HCT116 (cell line): Measurements from ENCODE around the gene NEUROD2. TPM values are rescaled to one million over a fixed set of nuclear protein-coding genes. Genes with fewer than 3 reads are reported as not detected.
A peak's percentile ranks its signal among the peaks of the same experiment; 100 is the strongest.

Source experiments
- ATAC-seq: fragments of 200-7000 bp; cut with Tn5 transposase; 2 replicates; pipeline ENCODE4 v1.9.1; 2020; ENCODE audit warnings: mild to moderate bottlenecking, moderate library complexity
- BruUV-seq: library from RNA; stranded (reverse); fragments of 400-500 nt; replicated peaks from 2 replicates; lab custom pipeline; 2021; lab: Mats Ljungman, UMichigan
- CTCF ChIA-PET: fragments of 300-600 bp; sonication (Branson Sonifier 250); formaldehyde crosslinking; loops from one replicate; lab custom pipeline; 2021; ENCODE audit warnings: antibody characterized with exemption; lab: Charles Lee
- POLR2A ChIA-PET: fragments of 300-600, 350-600 bp; sonication (Branson Sonifier 250); formaldehyde crosslinking; loops from one replicate; lab custom pipeline; 2021; ENCODE audit warnings: antibody characterized with exemption; lab: Charles Lee
- RAD21 ChIA-PET, 2 experiments: fragments of 300-600 bp; sonication (Branson Sonifier 250); formaldehyde crosslinking; loops; one replicate each; lab custom pipeline; 2023; ENCODE audit warnings: low total read pairs in 2 of 2; ENCODE audit not compliant: uncharacterized antibody in 2 of 2, unreplicated experiment in 2 of 2, low non-redundant PET in 1 of 2; lab: Charles Lee
- DNase-seq: peaks from one replicate; pipeline ENCODE4 v3.0.0-alpha.2; 2010; ENCODE audit warnings: low read depth, low spot score
- H2AFZ ChIP-seq: fragments of 200-600 bp; shearing (Covaris generic), sonication (generic); 2 replicates; pipeline ENCODE4 v1.6.1; 2017; ENCODE audit warnings: low read depth, mixed run types, mixed read lengths, antibody characterized with exemption, low read length; ENCODE audit not compliant: poor library complexity, severe bottlenecking
- H3K27ac ChIP-seq: 2 replicates; pipeline ENCODE4 v1.5.1; 2012; ENCODE audit warnings: low read depth, low read length
- H3K27me3 ChIP-seq: fragments of 200-600 bp; sonication (generic); 2 replicates; pipeline ENCODE4 v1.6.1; 2016; ENCODE audit warnings: mixed run types, low read length, mixed read lengths; ENCODE audit not compliant: insufficient read depth
- H3K36me3 ChIP-seq, 2 experiments: fragments of 200-500 bp in 1 of 2; fragments of 200-600 bp in 1 of 2; sonication (Bioruptor generic) in 1 of 2; sonication (generic) in 1 of 2; 2 replicates each; pipeline versions ENCODE4 v1.5.1 to v1.6.1; 2014 to 2016; ENCODE audit warnings: low read length in 2 of 2, inconsistent platforms in 1 of 2, mixed read lengths in 1 of 2, mixed run types in 1 of 2; ENCODE audit not compliant: insufficient read depth in 2 of 2, control insufficient read depth in 1 of 2
- H3K4me1 ChIP-seq, 2 experiments: fragments of 200-600 bp in 1 of 2; sonication (generic) in 1 of 2; 2 replicates each; pipeline versions ENCODE4 v1.5.1 to v1.6.1; 2012 to 2017; ENCODE audit warnings: low read length in 2 of 2, inconsistent platforms in 1 of 2, mild to moderate bottlenecking in 1 of 2, mixed read lengths in 1 of 2, mixed run types in 1 of 2, moderate library complexity in 1 of 2; ENCODE audit not compliant: insufficient read depth in 2 of 2, control insufficient read depth in 1 of 2
- H3K4me2 ChIP-seq: fragments of 200-600 bp; sonication (generic); 2 replicates; pipeline ENCODE4 v1.6.1; 2017; ENCODE audit warnings: mixed run types, low read length, mixed read lengths
- H3K4me3 ChIP-seq, 2 experiments: fragments of 200-600 bp in 1 of 2; sonication (generic) in 1 of 2; replicated peaks in 1 of 2; 2 replicates each; pipeline ENCODE4 v1.5.1; 2011 to 2016; ENCODE audit warnings: low read length in 2 of 2, control low read depth in 1 of 2, low read depth in 1 of 2, mild to moderate bottlenecking in 1 of 2, mixed read lengths in 1 of 2, mixed run types in 1 of 2
- H3K79me2 ChIP-seq: fragments of 200-600 bp; sonication (generic); 2 replicates; pipeline ENCODE4 v1.6.1; 2017; ENCODE audit warnings: mild to moderate bottlenecking, mixed run types, low read length, moderate library complexity, mixed read lengths; ENCODE audit not compliant: insufficient read depth
- H3K9ac ChIP-seq: fragments of 200-600 bp; sonication (generic); 2 replicates; pipeline ENCODE4 v1.6.1; 2016; ENCODE audit warnings: low read length, mixed read lengths
- H3K9me2 ChIP-seq: fragments of 200-600 bp; sonication (generic), shearing (Covaris generic); 2 replicates; pipeline ENCODE4 v1.6.1; 2017; ENCODE audit warnings: mixed run types, mild to moderate bottlenecking, moderate library complexity; ENCODE audit not compliant: insufficient read depth
- H3K9me3 ChIP-seq, 2 experiments: fragments of 200-500 bp in 1 of 2; fragments of 200-600 bp in 1 of 2; sonication (Bioruptor generic) in 1 of 2; sonication (generic) in 1 of 2; 2 replicates each; pipeline ENCODE4 v1.6.1; 2014 to 2017; ENCODE audit warnings: low read length in 2 of 2, mixed read lengths in 2 of 2, inconsistent platforms in 1 of 2, low read depth in 1 of 2, mild to moderate bottlenecking in 1 of 2, mixed run types in 1 of 2, moderate library complexity in 1 of 2; ENCODE audit not compliant: control insufficient read depth in 1 of 2, insufficient read depth in 1 of 2
- H4K20me1 ChIP-seq: fragments of 200-600 bp; sonication (generic), shearing (Covaris generic); 2 replicates; pipeline ENCODE4 v1.6.1; 2017; ENCODE audit warnings: mixed run types, mild to moderate bottlenecking, moderate library complexity; ENCODE audit not compliant: insufficient read depth
- ATF3 ChIP-seq: IDR thresholded peaks from 2 replicates; pipeline ENCODE4 v1.6.1; 2012
- EGR1 ChIP-seq: IDR thresholded peaks from 2 replicates; pipeline ENCODE4 v1.6.1; 2012; ENCODE audit warnings: low read depth
- ELF1 ChIP-seq: IDR thresholded peaks from 2 replicates; pipeline ENCODE4 v1.6.1; 2012; ENCODE audit warnings: low read depth, borderline replicate concordance
- FOSL1 ChIP-seq: IDR thresholded peaks from 2 replicates; pipeline ENCODE4 v1.6.1; 2012; ENCODE audit warnings: low read depth
- POLR2A ChIP-seq: IDR thresholded peaks from 2 replicates; pipeline ENCODE4 v1.7.0; 2011; ENCODE audit warnings: borderline replicate concordance; ENCODE audit not compliant: insufficient read depth, insufficient read length; ENCODE audit errors: extremely low read depth
- POLR2AphosphoS5 ChIP-seq: IDR thresholded peaks from 2 replicates; pipeline ENCODE4 v1.6.1; 2011; ENCODE audit warnings: mild to moderate bottlenecking, low read depth, low read length, moderate library complexity
- REST ChIP-seq: IDR thresholded peaks from 2 replicates; pipeline ENCODE4 v1.6.1; 2012; ENCODE audit warnings: low read depth
- SP1 ChIP-seq: IDR thresholded peaks from 2 replicates; pipeline ENCODE4 v1.6.1; 2012; ENCODE audit warnings: low read depth
- SRF ChIP-seq: IDR thresholded peaks from 2 replicates; pipeline ENCODE4 v1.6.1; 2012; ENCODE audit warnings: low read depth
- TCF7L2 ChIP-seq: IDR thresholded peaks from 2 replicates; pipeline ENCODE4 v1.7.0; 2011; ENCODE audit warnings: borderline replicate concordance, inconsistent platforms; ENCODE audit not compliant: insufficient read depth, insufficient read length; ENCODE audit errors: extremely low read depth
- ZFX ChIP-seq: fragments of 450-650 bp; IDR thresholded peaks from 2 replicates; pipeline ENCODE4 v1.6.1; 2017
- ZNF274 ChIP-seq: fragments of 200-500 bp; sonication (Bioruptor generic); IDR thresholded peaks from 2 replicates; pipeline ENCODE4 v1.6.1; 2014; ENCODE audit warnings: mild to moderate bottlenecking, low read depth, low read length, inconsistent platforms
- intact Hi-C: fragments of 100-400 bp; cut with micrococcal nuclease; formaldehyde crosslinking; loops from 2 replicates; pipeline ENCODE4 v1.10.0; 2022
- total RNA-seq: library from RNA; stranded (reverse); gene quantifications from one replicate; pipeline ENCODE4 v1.2.1, GENCODE V29; 2021; ENCODE audit not compliant: unreplicated experiment

The NEUROD2 gene
- total RNA-seq, 1 experiment from 2014 or later: not detected

- TF ChIP-seq POLR2A: no peak
- TF ChIP-seq REST: no peak
- TF ChIP-seq EGR1: no peak
- TF ChIP-seq ELF1: no peak
Measured at GRCh38 chr17:39633570-39634183, 26.0 kb upstream of the NEUROD2 start (continued).

GRCh38 chr17:39632153-39632941, 24.6 kb upstream of the NEUROD2 start:
- Histone ChIP-seq H3K36me3 (no peaks in the 10 kb centered on the region), H3K4me1 (peaks cover 58 to 71% of the 10 kb centered on the region in 2 experiments), H2AFZ (no peak overlapping the region), H3K27ac (peak overlapping the region; percentile 76), H3K9me2 (no peaks in the 10 kb centered on the region), H3K4me3 (peak overlapping the region; percentile 4 to 40; a peak in 1 of 4 replicates), H3K27me3 (no peaks in the 10 kb centered on the region), H3K9me3 (no peaks in the 10 kb centered on the region), H3K9ac (peak overlapping the region; percentile 35; the same call in 1 of the 2 replicates), H3K4me2 (peak overlapping the region; percentile 67), H3K79me2 (peaks cover 2% of the 10 kb centered on the region; the same call in 1 of the 2 replicates), H4K20me1 (no peaks in the 10 kb centered on the region)
- ChIA-PET CTCF (interaction anchor here (0.7 to 8.3 kb wide), 7 partner anchors 10 to 85 kb away, joined by 3 to 157 read pairs (median 8); no protein-coding TSS in a partner anchor), POLR2A (interaction anchor here (0.7 to 1.0 kb wide), 3 partner anchors 11 to 56 kb away, joined by 3 to 4 read pairs (median 3); no protein-coding TSS in a partner anchor), RAD21 (interaction anchor here (0.6 to 2.2 kb wide), 6 partner anchors 9 to 763 kb away, joined by 3 to 12 read pairs (median 6); partner anchors contain the start of gene TCAP (in 1 of the 2))
- BruUV-seq: no TSS peak
- peak; percentile 75 for ATAC-seq
- peak; percentile 80 for DNase-seq
- intact Hi-C loops: no loop called here
- no peak for TF ChIP-seq ZNF274
- no peak for TF ChIP-seq POLR2A
- TF ChIP-seq ATF3: no peak
- no peak for TF ChIP-seq FOSL1
- TF ChIP-seq POLR2AphosphoS5: peak; percentile 53
- TF ChIP-seq SRF: no peak
- TF ChIP-seq ZFX: no peak
- TF ChIP-seq TCF7L2: peak; percentile 97
- peak; percentile 75 for TF ChIP-seq SP1
